K562 (cell line): ENCODE data around the gene SNX1. TPM values are rescaled to one million over a fixed set of nuclear protein-coding genes. Genes with fewer than 3 reads are reported as not detected.
A peak's percentile ranks its signal among the peaks of the same experiment; 100 is the strongest.

Source experiments
- DDX20 ChIP-seq: fragments of 450-650 bp; IDR thresholded peaks from 2 replicates; pipeline ENCODE4 v1.6.1; 2016; ENCODE audit warnings: missing genetic modification characterization, low read depth, mild to moderate bottlenecking, missing compliant biosample characterization, moderate library complexity
- ELF2 ChIP-seq: fragments of 250-450 bp; sonication (Bioruptor Pico); IDR thresholded peaks from 2 replicates; pipeline ENCODE4 v1.5.0; 2021; ENCODE audit warnings: mild to moderate bottlenecking
- FOXK1 ChIP-seq: sonication (generic); formaldehyde crosslinking; IDR thresholded peaks from 2 replicates; pipeline ENCODE4 v1.8.0; 2022; ENCODE audit warnings: missing genetic modification reagents, mild to moderate bottlenecking, borderline replicate concordance
- GTF2E2 ChIP-seq: fragments of 200-800 bp; sonication (Bioruptor generic); IDR thresholded peaks from 2 replicates; pipeline ENCODE4 v1.6.1; 2016; ENCODE audit warnings: missing genetic modification characterization, missing compliant biosample characterization
- HNRNPLL ChIP-seq: fragments of 200-400 bp; formaldehyde crosslinking; IDR thresholded peaks from 2 replicates; pipeline ENCODE4 v1.6.1; 2017; ENCODE audit warnings: low read length, low read depth, mild to moderate bottlenecking; ENCODE audit not compliant: poor library complexity, severe bottlenecking
- ZNF253 ChIP-seq: fragments of 250-450 bp; sonication (Bioruptor Pico); conservative IDR thresholded peaks from 2 replicates; pipeline ENCODE4 v1.6.1; 2021; ENCODE audit warnings: mild to moderate bottlenecking
- ZNF584 ChIP-seq: fragments of 200-800 bp; sonication (Bioruptor generic); IDR thresholded peaks from 2 replicates; pipeline ENCODE4 v1.6.1; 2016; ENCODE audit warnings: low read depth, mild to moderate bottlenecking, missing genetic modification characterization, missing compliant biosample characterization
- ZNF76 ChIP-seq: fragments of 250-450 bp; sonication (Bioruptor Pico); IDR thresholded peaks from 2 replicates; pipeline ENCODE4 v1.4.0; 2020; ENCODE audit warnings: mild to moderate bottlenecking, moderate library complexity, borderline replicate concordance
- polyA plus RNA-seq, 8 experiments: library from polyadenylated mRNA; depleted of rRNA in 4 of 8; stranded (reverse) in 5 of 8; unstranded in 3 of 8; fragments of >200 nt; fragmentation: Nextera tagmentation in 2 of 8; fragmentation: Illumina TruSeq in 1 of 8; extraction: Ambion mirVana in 2 of 8; extraction: Trizol in 1 of 8; gene quantifications; 2 replicates each; pipeline versions ENCODE4 v1.2.1 to v1.2.3, GENCODE V29; 2011 to 2014; ENCODE audit warnings: inconsistent platforms in 1 of 8, missing spikeins in 1 of 8
- total RNA-seq, 7 experiments: library from RNA; depleted of rRNA in 6 of 7; stranded (reverse); fragments of >200 nt in 6 of 7; fragmentation: Illumina TruSeq in 2 of 7; extraction: Trizol in 2 of 7; gene quantifications; 2 replicates each; pipeline versions ENCODE4 v1.2.1 to v1.2.3, GENCODE V29; 2011 to 2021; ENCODE audit warnings: low replicate concordance in 1 of 7
- TF ChIP-seq, protein P1 (sequence below): fragments of 200-800 bp; sonication (Bioruptor generic); IDR thresholded peaks from 2 replicates; pipeline ENCODE4 v1.6.1; 2016; ENCODE audit warnings: missing genetic modification characterization, missing compliant biosample characterization
- TF ChIP-seq, protein P2 (sequence below): fragments of 250-450 bp; sonication (Bioruptor Pico); IDR thresholded peaks from 2 replicates; pipeline ENCODE4 v1.8.0; 2022; ENCODE audit warnings: moderate library complexity, mild to moderate bottlenecking, inconsistent platforms
- TF ChIP-seq, protein P3 (sequence below), 2 experiments: fragments of 450-650 bp; IDR thresholded peaks; 2 replicates each; pipeline ENCODE4 v1.6.1; 2018; ENCODE audit warnings: mild to moderate bottlenecking in 2 of 2, low read depth in 1 of 2; ENCODE audit not compliant: partially characterized antibody in 2 of 2
- TF ChIP-seq, protein P4 (sequence below): conservative IDR thresholded peaks from 2 replicates; pipeline ENCODE4 v1.6.1; 2011; ENCODE audit warnings: low read depth, mild to moderate bottlenecking, low read length; ENCODE audit not compliant: control insufficient read depth

Gene SNX1
- total and polyA plus RNA-seq, 9 of the 15 experiments (the other 6 are each of a cell fraction or from before 2014, with no cell fraction given) = 11.0 to 105 (median 59.9) TPM

DNA sequence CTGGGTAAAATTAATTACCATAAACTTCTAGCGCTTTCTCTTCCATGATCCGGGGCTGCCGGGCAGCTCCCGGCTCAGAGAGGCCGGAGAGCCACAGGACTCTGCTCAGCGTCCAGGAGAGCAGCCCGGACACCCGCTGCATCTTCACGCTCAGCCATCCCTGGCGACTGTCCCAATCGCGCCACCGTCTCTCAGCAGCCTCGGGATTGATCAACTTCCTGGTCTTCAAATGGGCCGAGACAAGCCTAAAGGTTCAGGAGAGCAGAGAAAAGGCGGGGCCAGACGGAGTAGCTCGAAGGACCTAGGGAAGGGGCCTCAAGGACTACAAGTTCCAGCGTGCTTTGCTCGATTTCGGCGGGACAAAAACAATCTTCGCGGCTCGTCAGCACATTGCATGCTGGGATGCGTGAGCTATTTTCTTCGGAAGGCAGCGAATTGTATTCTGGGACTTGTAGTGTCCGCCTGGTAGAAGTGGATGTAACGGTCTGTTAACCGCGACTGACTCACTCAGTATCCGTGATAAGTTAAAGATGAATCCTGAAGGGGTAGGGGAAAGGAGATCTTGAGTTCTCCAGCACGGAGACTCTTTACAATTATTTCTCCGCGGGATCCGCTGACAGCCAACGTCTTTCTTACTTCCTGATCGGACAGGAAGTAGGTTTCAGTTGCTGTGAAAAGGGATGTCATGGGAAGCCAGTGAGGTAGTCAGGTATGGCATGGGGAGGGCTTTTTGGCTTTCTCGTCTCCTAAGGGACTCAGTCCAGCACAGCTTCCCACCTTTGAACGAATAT, 2.0 kb upstream of the SNX1 start, which contains the start of gene CIAO2A (continued):
- TF ChIP-seq, protein P1, sequence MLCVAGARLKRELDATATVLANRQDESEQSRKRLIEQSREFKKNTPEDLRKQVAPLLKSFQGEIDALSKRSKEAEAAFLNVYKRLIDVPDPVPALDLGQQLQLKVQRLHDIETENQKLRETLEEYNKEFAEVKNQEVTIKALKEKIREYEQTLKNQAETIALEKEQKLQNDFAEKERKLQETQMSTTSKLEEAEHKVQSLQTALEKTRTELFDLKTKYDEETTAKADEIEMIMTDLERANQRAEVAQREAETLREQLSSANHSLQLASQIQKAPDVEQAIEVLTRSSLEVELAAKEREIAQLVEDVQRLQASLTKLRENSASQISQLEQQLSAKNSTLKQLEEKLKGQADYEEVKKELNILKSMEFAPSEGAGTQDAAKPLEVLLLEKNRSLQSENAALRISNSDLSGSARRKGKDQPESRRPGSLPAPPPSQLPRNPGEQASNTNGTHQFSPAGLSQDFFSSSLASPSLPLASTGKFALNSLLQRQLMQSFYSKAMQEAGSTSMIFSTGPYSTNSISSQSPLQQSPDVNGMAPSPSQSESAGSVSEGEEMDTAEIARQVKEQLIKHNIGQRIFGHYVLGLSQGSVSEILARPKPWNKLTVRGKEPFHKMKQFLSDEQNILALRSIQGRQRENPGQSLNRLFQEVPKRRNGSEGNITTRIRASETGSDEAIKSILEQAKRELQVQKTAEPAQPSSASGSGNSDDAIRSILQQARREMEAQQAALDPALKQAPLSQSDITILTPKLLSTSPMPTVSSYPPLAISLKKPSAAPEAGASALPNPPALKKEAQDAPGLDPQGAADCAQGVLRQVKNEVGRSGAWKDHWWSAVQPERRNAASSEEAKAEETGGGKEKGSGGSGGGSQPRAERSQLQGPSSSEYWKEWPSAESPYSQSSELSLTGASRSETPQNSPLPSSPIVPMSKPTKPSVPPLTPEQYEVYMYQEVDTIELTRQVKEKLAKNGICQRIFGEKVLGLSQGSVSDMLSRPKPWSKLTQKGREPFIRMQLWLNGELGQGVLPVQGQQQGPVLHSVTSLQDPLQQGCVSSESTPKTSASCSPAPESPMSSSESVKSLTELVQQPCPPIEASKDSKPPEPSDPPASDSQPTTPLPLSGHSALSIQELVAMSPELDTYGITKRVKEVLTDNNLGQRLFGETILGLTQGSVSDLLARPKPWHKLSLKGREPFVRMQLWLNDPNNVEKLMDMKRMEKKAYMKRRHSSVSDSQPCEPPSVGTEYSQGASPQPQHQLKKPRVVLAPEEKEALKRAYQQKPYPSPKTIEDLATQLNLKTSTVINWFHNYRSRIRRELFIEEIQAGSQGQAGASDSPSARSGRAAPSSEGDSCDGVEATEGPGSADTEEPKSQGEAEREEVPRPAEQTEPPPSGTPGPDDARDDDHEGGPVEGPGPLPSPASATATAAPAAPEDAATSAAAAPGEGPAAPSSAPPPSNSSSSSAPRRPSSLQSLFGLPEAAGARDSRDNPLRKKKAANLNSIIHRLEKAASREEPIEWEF (CRISPR knock-in tag) = 0 out of 2 replicates have a peak, but pooled peaks have one; percentile 25
- TF ChIP-seq ZNF253 (CRISPR knock-in tag) = no peak
- TF ChIP-seq, protein P2, sequence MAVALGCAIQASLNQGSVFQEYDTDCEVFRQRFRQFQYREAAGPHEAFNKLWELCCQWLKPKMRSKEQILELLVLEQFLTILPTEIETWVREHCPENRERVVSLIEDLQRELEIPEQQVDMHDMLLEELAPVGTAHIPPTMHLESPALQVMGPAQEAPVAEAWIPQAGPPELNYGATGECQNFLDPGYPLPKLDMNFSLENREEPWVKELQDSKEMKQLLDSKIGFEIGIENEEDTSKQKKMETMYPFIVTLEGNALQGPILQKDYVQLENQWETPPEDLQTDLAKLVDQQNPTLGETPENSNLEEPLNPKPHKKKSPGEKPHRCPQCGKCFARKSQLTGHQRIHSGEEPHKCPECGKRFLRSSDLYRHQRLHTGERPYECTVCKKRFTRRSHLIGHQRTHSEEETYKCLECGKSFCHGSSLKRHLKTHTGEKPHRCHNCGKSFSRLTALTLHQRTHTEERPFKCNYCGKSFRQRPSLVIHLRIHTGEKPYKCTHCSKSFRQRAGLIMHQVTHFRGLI (CRISPR knock-in tag) = no peak
- TF ChIP-seq DDX20 (tag) = no peak
- no peak for TF ChIP-seq HNRNPLL
- TF ChIP-seq ELF2 = peak; percentile 67; the same call in 1 of the 2 replicates
- TF ChIP-seq, protein P3, sequence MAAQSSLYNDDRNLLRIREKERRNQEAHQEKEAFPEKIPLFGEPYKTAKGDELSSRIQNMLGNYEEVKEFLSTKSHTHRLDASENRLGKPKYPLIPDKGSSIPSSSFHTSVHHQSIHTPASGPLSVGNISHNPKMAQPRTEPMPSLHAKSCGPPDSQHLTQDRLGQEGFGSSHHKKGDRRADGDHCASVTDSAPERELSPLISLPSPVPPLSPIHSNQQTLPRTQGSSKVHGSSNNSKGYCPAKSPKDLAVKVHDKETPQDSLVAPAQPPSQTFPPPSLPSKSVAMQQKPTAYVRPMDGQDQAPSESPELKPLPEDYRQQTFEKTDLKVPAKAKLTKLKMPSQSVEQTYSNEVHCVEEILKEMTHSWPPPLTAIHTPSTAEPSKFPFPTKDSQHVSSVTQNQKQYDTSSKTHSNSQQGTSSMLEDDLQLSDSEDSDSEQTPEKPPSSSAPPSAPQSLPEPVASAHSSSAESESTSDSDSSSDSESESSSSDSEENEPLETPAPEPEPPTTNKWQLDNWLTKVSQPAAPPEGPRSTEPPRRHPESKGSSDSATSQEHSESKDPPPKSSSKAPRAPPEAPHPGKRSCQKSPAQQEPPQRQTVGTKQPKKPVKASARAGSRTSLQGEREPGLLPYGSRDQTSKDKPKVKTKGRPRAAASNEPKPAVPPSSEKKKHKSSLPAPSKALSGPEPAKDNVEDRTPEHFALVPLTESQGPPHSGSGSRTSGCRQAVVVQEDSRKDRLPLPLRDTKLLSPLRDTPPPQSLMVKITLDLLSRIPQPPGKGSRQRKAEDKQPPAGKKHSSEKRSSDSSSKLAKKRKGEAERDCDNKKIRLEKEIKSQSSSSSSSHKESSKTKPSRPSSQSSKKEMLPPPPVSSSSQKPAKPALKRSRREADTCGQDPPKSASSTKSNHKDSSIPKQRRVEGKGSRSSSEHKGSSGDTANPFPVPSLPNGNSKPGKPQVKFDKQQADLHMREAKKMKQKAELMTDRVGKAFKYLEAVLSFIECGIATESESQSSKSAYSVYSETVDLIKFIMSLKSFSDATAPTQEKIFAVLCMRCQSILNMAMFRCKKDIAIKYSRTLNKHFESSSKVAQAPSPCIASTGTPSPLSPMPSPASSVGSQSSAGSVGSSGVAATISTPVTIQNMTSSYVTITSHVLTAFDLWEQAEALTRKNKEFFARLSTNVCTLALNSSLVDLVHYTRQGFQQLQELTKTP (IDR thresholded peaks at IDR 0.05; ENCODE audit: low read depth in 1 of 2, partially characterized antibody in 2 of 2) = peak in 1 of 2 experiments; percentile 98
- TF ChIP-seq, protein P4, sequence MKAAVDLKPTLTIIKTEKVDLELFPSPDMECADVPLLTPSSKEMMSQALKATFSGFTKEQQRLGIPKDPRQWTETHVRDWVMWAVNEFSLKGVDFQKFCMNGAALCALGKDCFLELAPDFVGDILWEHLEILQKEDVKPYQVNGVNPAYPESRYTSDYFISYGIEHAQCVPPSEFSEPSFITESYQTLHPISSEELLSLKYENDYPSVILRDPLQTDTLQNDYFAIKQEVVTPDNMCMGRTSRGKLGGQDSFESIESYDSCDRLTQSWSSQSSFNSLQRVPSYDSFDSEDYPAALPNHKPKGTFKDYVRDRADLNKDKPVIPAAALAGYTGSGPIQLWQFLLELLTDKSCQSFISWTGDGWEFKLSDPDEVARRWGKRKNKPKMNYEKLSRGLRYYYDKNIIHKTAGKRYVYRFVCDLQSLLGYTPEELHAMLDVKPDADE = peak; percentile 98
- no peak for TF ChIP-seq FOXK1 (CRISPR knock-in tag)
- TF ChIP-seq GTF2E2 = no peak; the same call in 1 of the 2 replicates
- no peak for TF ChIP-seq ZNF76 (CRISPR knock-in tag)
- peak; percentile 85 for TF ChIP-seq ZNF584 (CRISPR knock-in tag)
